Peyer's patch (tissue), 4 donors: ENCODE data around the gene ERLIN1.

ENCODE experiments used
- CTCF ChIP-seq, 6 experiments: fragments of 450-650 bp in 4 of 6; fragments of 200-600 bp in 2 of 6; sonication (generic) in 1 of 6; IDR thresholded peaks; one replicate each; pipeline ENCODE4 v1.5.1; 2017 to 2019; ENCODE audit warnings: antibody characterized with exemption in 6 of 6, mild to moderate bottlenecking in 3 of 6, moderate library complexity in 1 of 6
- POLR2A ChIP-seq, 2 donors: fragments of 450-650 bp; IDR thresholded peaks; one replicate each; pipeline ENCODE4 v1.5.1; 2017; ENCODE audit warnings: antibody characterized with exemption in 2 of 2, mild to moderate bottlenecking in 2 of 2, moderate library complexity in 2 of 2

GRCh38 chr10:100128951-100129350 lies 56.9 kb downstream of the ERLIN1 start:
- TF ChIP-seq CTCF (IDR thresholded peaks at IDR 0.05) (no peak), POLR2A (IDR thresholded peaks at IDR 0.05) (no peak)
